Pancreas (tissue), 10 donors: ENCODE measurements around the gene TGFBR1. TPM values are rescaled to one million over a fixed set of nuclear protein-coding genes. Genes with fewer than 3 reads are reported as not detected.
A peak's percentile ranks its signal among the peaks of the same experiment; 100 is the strongest.

Experiments
- ATAC-seq, 4 donors: fragments of 200-7000 bp; cut with Tn5 transposase; one replicate each; pipeline versions ENCODE4 v1.8.0 to v1.9.1; 2020; ENCODE audit warnings: mild to moderate bottlenecking in 4 of 4, moderate library complexity in 4 of 4
- DNase-seq, 6 donors: peaks; one replicate each; pipeline ENCODE4 v3.0.0-alpha.2; 2020
- FAIRE-seq: peaks from 2 replicates; lab custom pipeline; 2012; peaks lifted over from hg19 to GRCh38; lab: Jason Lieb, UNC
- H3K27ac ChIP-seq, 4 donors: fragments of 200-600 bp; sonication (generic); 1 replicate in 3 of 4; 2 replicates in 1 of 4; pipeline versions ENCODE4 v1.5.0 to v1.8.0; 2020
- H3K27me3 ChIP-seq, 4 donors: fragments of 200-600 bp; one replicate each; pipeline ENCODE4 v1.8.0; 2021
- H3K36me3 ChIP-seq, 3 donors: fragments of 200-600 bp; sonication (generic) in 1 of 3; one replicate each; pipeline versions ENCODE4 v1.5.0 to v1.8.0; 2020 to 2021
- H3K4me1 ChIP-seq, 3 donors: fragments of 200-600 bp; one replicate each; pipeline ENCODE4 v1.8.0; 2021
- H3K4me3 ChIP-seq, 4 donors: fragments of 200-600 bp; sonication (generic) in 2 of 4; one replicate each; pipeline versions ENCODE4 v1.5.0 to v1.8.0; 2020 to 2021
- H3K9me3 ChIP-seq, 4 donors: fragments of 200-600 bp; one replicate each; pipeline ENCODE4 v1.8.0; 2021
- CTCF ChIP-seq, 4 donors: fragments of 200-600 bp; sonication (generic) in 3 of 4; IDR thresholded peaks; one replicate each; pipeline versions ENCODE4 v1.5.0 to v1.8.0; 2021; ENCODE audit warnings: antibody characterized with exemption in 4 of 4
- WGBS, 2 donors: extraction: QIAGEN DNeasy Blood & Tissue Kit; methylation state at CpG; one replicate each; pipeline ENCODE4 v1.1.7; 2013; 5-methylcytosine and 5-hydroxymethylcytosine counted together
- intact Hi-C, 3 donors: fragments of 100-400 bp; cut with DNase I; formaldehyde crosslinking; loops; one replicate each; pipeline versions ENCODE4 v1.11.1 to v1.14.2; 2022
- polyA plus RNA-seq, 2 donors: library from polyadenylated mRNA; stranded (reverse); fragments of 200-250 nt; gene quantifications; one replicate each; pipeline ENCODE4 v1.2.3, GENCODE V29; 2013
- total RNA-seq, 6 donors: library from RNA; stranded (reverse); fragmentation: NEBNext Ultra II Directional in 4 of 6; extraction: Animal tissue kit (Norgen Biotek cat#: 25700) in 4 of 6; gene quantifications; one replicate each; pipeline versions ENCODE4 v1.2.1 to v1.2.4, GENCODE V29; 2021 to 2023
- donor health status: healthy with polysubstance abuse.
- donor health status: DM: no; HTN: no; CAD: no; lungs with moderate emphysema.
- donor health status: DM: no; HTN: no; CAD: no.
- donor health status: control.
- donor health status: control.
- donor health status: Bipolar disorder and iron deficiency.
- donor health status: DM: yes; HTN: yes; CAD: no.
- donor health status: DM: no; HTN: no; CAD: no.
- donor health status: DM: no; HTN: no; CAD: no.
- donor health status: DM: yes; HTN: yes; CAD: no.

The TGFBR1 gene
- total and polyA plus RNA-seq, 8 donors = 3.5 to 43.6 (median 12.2) TPM

GRCh38 chr9:99158629-99159028 lies 53.7 kb downstream of the TGFBR1 start:
- Histone ChIP-seq H3K4me1 (peaks cover 0 to 4% (median 0%) of the 10 kb centered on the region in 3 donors), H3K4me3 (no peak overlapping the region), H3K27ac (no peak overlapping the region), H3K27me3 (no peaks in the 10 kb centered on the region), H3K9me3 (no peaks in the 10 kb centered on the region), H3K36me3 (no peaks in the 10 kb centered on the region)
- intact Hi-C loops = no loop called here
- DNase-seq (no peak), ATAC-seq (peak in 3 of 4 donors; percentile 19 to 48 (median 26)), FAIRE-seq (no peak)
- WGBS, 2 donors = 34 to 47% methylated on average over 4 of the region's 4 CpGs
- no peak for TF ChIP-seq CTCF (IDR thresholded peaks at IDR 0.05)

- peaks cover 0 to 4% (median 0%) of the 10 kb centered on the region in 3 donors for H3K4me1 ChIP-seq
- WGBS, 2 donors = 86 to 88% methylated on average over 6 of the region's 6 CpGs
- intact Hi-C loops = no loop called here
- no peak for DNase-seq
- H3K27ac ChIP-seq = no peak overlapping the region
- no peak overlapping the region for H3K4me3 ChIP-seq
- TF ChIP-seq CTCF (IDR thresholded peaks at IDR 0.05) = no peak
- FAIRE-seq = no peak
- no peak for ATAC-seq
- H3K36me3 ChIP-seq = no peaks in the 10 kb centered on the region
- H3K9me3 ChIP-seq = no peaks in the 10 kb centered on the region
- H3K27me3 ChIP-seq = no peaks in the 10 kb centered on the region
Observed at GRCh38 chr9:99160173-99160572, 55.3 kb downstream of the TGFBR1 start.

- TF ChIP-seq CTCF (IDR thresholded peaks at IDR 0.05) = peak in 2 of 4 donors; percentile 45 to 53
- ATAC-seq (peak in 3 of 4 donors; percentile 53 to 63 (median 61)), FAIRE-seq (peak; percentile 81), DNase-seq (no peak)
- H3K4me3 ChIP-seq = no peak overlapping the region
- H3K4me1 ChIP-seq = peaks cover 0 to 4% (median 0%) of the 10 kb centered on the region in 3 donors
- H3K27me3 ChIP-seq = no peaks in the 10 kb centered on the region
- H3K27ac ChIP-seq = no peak overlapping the region
- intact Hi-C loops = no loop called here
- no peaks in the 10 kb centered on the region for H3K9me3 ChIP-seq
- WGBS, 2 donors = 31% methylated on average over 3 of the region's 3 CpGs
- H3K36me3 ChIP-seq = no peaks in the 10 kb centered on the region
Observed at GRCh38 chr9:99162759-99163364, 57.9 kb downstream of the TGFBR1 start.

- Histone ChIP-seq H3K4me1 (peaks cover 0 to 4% (median 0%) of the 10 kb centered on the region in 3 donors), H3K4me3 (no peak overlapping the region), H3K27ac (no peak overlapping the region), H3K27me3 (no peaks in the 10 kb centered on the region), H3K9me3 (no peaks in the 10 kb centered on the region), H3K36me3 (no peaks in the 10 kb centered on the region)
- no peak for TF ChIP-seq CTCF (IDR thresholded peaks at IDR 0.05)
- 74 to 77% methylated on average over 2 of the region's 2 CpGs for WGBS, 2 donors
- no peak for DNase-seq
- intact Hi-C loops = no loop called here
- no peak for FAIRE-seq
- ATAC-seq = no peak
Observed at GRCh38 chr9:99166149-99166548, 61.2 kb downstream of the TGFBR1 start.

- FAIRE-seq (no peak), DNase-seq (no peak)
- intact Hi-C loops = no loop called here
Observed at GRCh38 chr9:99167119-99167518, 62.2 kb downstream of the TGFBR1 start.

More at GRCh38 chr9:99167119-99167518, 62.2 kb downstream of the TGFBR1 start:
- WGBS, 2 donors = 66 to 71% methylated on average over 4 of the region's 4 CpGs
- peaks cover 0 to 4% (median 0%) of the 10 kb centered on the region in 3 donors for H3K4me1 ChIP-seq
- TF ChIP-seq CTCF (IDR thresholded peaks at IDR 0.05) = no peak
- no peak overlapping the region for H3K27ac ChIP-seq
- no peak for ATAC-seq
- H3K36me3 ChIP-seq = no peaks in the 10 kb centered on the region
- H3K4me3 ChIP-seq = no peak overlapping the region
- no peaks in the 10 kb centered on the region for H3K9me3 ChIP-seq
- no peaks in the 10 kb centered on the region for H3K27me3 ChIP-seq
